Choroid plexus epithelial cell (primary cell): ENCODE data around the gene FAM186B.
"Not testable (repeated sequence)": the region's sequence is repeated elsewhere in the genome, so short reads cannot be mapped to it uniquely, and the experiment has no call there.

Experiments
- DNase-seq: peaks from one replicate; pipeline ENCODE4 v3.0.0-alpha.2; 2010; ENCODE audit warnings: low read depth
- H3K4me3 ChIP-seq: 2 replicates; pipeline ENCODE4 v1.5.1; 2011; ENCODE audit warnings: low read depth, mild to moderate bottlenecking, control low read depth, low read length, moderate library complexity
- CTCF ChIP-seq: conservative IDR thresholded peaks from 2 replicates; pipeline ENCODE4 v1.5.1; 2011; ENCODE audit warnings: low read depth, mild to moderate bottlenecking, control low read depth, inconsistent platforms, low read length, moderate library complexity

The FAM186B gene

DNA sequence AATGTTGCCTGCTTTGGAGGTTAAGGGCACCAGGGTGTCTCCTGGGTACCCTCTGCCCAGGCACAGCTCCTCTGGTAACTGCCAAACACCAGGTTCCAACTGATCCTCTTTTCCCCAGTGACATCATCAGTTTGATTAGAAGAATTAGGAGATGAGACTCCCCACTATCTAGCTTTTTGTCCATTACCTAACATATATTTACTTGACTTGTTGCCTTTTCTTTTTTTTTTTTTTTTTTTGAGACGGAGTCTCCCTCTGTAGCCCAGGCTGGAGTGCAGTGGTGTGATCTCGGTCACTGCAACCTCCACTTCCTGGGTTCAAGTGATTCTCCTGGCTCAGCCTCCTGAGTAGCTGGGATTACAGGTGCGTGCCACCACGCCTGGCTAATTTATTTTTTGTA lies at the start of gene FAM186B:
TSS of gene FAM186B (minus strand) at position 101 of the 400 bp plus-strand sequence. CDS start 162 bp downstream, outside the sequence.
- not testable (repeated sequence) for DNase-seq, H3K4me3 ChIP-seq

DNA sequence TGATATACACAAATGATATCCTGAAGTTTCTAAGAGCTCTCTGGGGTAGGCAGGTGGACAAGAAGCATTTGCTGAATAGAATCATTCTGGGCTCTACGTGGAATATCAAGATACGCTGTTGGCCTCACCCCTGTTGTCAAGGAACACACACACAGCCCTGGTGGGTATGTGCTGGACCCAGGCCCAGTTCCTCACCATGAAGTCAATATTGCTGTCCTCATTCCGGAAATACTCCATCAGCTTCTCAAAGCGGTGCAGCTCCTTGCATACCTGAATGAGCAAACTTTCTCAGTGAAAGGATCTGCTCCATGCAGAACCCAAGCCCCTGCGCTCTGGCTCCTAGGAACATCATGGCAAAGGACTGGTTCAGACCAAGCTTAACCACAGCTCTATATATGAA lies 49.3 kb upstream of the FAM186B start:
- no peak overlapping the region for H3K4me3 ChIP-seq
- TF ChIP-seq CTCF: no peak
- no peak for DNase-seq

- DNase-seq: no peak
- no peak for TF ChIP-seq CTCF
- no peak overlapping the region for H3K4me3 ChIP-seq
Measured at GRCh38 chr12:49652921-49653520, 47.6 kb upstream of the FAM186B start.

DNA sequence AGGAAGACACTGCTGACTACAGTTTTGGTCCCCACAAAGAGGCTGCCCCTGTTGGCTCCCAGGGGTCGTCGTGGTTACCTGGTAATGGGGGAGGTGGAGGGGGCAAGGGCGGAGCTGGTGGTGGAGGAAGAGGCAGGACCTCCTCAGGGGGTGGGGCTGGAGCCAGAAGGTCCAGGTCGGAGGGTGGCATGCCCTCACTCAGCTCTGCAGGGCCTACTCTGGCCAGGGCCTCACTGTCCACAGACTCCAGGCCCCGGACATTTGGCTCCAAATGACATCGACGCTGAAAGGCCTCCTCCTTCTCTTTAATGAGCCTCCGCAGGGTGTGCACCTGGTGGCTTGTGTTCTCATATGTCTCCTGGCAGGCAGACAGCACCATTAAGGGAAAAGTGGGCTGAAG lies 46.4 kb upstream of the FAM186B start:
- TF ChIP-seq CTCF: no peak
- H3K4me3 ChIP-seq: no peak overlapping the region
- DNase-seq: no peak

DNA sequence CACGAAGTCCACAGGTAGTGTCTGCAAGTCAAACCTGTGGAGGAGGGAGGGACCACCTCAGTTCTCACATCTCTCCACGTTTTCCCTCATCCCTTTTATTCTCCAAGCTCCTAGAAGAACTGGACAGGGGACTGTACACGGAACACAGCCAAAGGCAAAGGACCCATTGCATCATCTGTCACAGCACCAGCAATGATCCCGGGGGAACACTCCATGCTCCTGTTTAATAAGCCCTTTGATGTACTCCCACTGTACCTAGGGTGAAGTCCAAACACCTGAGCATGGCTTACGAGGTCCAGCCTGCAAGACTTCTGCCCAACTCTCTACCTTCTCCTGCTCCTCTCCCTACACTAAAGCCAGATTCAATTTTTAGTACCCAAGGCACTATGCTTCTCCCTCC lies 44.5 kb upstream of the FAM186B start:
- no peak overlapping the region for H3K4me3 ChIP-seq
- no peak for TF ChIP-seq CTCF
- DNase-seq: no peak

GRCh38 chr12:49649445-49649844 lies 44.0 kb upstream of the FAM186B start:
- TF ChIP-seq CTCF: no peak
- DNase-seq: no peak
- no peak overlapping the region for H3K4me3 ChIP-seq

DNA sequence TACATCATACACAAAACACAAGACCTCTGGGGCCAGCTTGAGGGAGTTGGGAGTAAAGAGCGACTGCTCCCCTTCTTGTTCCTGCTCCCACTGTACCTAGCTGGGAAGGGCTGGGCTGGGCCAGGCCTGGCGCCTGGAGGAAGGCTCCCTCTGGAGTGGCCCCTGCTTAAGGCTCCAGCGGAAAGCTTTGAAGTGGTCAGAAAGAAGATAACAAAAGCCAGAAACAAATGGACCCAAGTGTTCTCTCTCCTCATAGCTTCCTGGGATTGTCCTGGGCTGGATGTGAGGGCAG lies 43.2 kb upstream of the FAM186B start:
- TF ChIP-seq CTCF: no peak
- DNase-seq: no peak
- H3K4me3 ChIP-seq: no peak overlapping the region
